Measurements from ENCODE around the gene ZNF503.
"Not testable (repeated sequence)": the region's sequence is repeated elsewhere in the genome, so short reads cannot be mapped to it uniquely, and the experiment has no call there.

ZNF503 gene

DNA sequence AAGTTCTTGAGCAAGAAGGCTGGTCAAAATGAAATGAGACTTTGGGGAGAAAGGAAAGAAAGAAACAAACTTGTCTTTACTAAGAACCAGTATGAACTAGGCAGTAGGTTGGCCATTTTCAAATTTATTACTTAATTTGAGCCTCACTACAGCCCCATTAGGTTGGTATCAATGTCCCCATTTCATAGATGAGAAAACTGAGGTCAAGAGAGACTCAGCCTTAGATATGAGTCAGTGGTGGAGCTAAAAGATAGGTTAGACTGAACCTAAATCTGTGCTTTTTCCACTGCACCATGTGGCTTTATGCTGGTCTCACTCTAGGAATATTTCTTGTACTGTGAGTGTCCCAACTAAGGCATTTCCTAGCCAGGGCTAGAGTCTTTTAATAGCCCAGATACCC is 8.8 kb downstream of the ZNF503 start:
- DNase-seq: no peak

DNA sequence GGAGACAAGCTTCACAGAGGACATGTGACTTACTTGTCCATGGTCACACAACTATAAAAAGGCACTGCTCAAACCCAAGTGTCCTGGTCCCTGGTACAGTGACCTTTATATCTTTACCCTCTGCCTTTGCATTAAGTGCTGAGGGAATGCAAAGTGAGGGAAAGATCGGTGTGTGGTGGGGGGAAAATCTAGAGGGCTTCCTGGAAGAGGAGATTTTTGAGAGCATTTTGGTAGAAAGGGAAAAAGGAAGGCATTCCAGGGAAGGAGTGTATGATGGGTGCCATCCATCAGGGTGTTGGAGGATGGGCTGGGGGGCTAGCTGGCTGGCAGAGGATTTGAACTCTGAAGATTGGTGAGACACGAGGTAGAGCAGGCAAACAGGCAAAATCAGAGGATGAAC is 9.3 kb downstream of the ZNF503 start:
- no peak for DNase-seq

DNA sequence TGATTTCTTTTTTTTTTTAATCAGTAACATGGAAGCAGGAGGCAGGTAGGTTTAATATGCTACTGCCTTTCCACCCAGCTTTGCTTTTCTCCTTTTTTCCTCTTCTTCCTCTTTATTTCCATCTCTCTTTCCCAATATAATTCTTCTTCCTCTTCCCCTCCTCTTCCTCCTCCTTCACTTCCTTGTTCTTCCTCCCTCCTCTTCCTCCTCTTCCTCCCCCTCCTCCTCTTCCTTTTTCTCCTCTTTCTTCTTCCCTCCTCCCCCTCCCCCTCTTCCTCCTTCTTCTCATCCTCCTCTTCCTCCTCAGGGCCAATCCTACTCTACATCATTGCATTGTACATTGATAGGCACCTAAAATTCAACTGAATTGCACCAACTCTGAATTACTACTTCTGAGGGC is 11.4 kb downstream of the ZNF503 start:
- no peak for DNase-seq

DNA sequence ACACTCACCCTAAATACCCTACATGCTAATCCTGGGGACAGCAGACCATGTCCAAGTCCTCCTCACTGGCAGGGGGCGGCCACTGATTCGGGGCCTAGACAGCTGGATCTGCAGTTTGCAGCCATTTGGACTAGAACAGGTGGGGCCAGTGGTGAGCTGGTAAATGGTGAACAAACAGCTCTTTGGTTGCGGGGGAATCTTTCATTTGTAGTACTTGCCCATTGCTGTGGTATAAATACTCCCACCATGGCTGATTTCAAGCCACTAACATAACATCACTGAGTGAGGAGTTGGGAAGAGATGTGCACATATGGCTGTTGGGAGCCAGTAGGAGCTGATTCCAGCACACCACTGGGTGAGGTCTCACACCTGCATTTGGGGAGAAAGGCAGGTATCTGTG is 13.5 kb downstream of the ZNF503 start:
- no peak for DNase-seq

DNA sequence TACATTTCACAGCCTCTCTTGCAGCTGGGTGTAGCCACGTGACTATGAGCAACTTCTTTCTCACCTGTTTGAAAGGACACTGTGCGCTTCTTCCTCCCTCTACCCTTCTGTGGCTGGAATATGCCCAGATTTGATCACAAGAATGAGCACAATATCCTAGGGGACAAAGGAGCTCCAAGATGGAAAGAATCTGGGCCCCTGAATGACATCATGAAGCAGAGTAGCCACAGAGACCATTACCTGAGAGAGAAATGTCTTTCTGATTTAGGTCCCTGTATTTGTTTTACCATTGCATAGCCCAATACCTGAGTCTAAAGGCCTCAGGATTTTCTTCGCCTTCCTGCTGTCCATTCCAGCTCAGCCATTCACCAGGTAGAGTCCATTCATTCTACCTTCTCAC is 15.4 kb downstream of the ZNF503 start:
- no peak for DNase-seq

DNA sequence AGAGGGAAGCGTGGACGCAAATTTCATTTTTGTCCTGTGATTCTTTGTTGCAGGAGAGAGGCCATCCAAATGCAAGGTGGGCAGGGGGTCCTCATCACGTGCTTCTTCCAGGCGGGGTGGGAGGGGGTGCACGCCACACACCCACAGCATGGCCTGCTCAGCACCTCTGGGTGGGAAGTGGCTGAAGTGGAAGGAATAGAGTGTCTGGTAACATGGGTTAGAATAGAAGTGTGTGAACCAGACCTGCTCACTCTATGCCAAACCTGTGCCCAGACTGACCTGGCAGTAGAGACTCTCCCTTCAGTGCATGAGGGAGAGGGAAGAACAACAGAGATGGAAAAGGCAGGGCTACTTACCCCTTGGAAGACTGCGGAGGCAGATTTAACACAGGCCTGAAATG is 21.7 kb downstream of the ZNF503 start:
- no peak for DNase-seq

DNA sequence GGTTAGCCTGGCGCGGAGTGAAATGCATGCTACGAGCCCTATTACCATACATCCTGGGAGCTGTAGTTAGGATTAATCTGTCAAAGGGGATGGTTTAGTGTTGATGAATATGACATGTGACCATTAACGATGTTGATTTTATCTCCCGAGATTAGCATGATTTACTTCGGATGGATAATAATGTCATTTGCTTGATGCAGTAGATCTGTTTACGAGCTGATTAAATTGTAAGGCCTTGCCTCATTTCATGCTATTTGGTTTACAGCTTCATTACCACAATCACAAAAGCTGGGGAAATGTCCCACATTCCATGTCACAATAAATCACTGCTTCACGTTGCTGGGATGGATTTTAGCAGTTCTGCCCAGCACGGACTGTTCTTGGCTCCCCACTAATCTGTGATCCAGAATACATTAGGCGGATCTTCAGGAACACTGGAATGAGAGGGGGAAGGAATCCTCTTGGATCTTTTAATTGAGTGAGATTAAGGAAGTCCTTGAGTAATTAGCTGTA is 22.3 kb downstream of the ZNF503 start:
- no peak for DNase-seq

DNA sequence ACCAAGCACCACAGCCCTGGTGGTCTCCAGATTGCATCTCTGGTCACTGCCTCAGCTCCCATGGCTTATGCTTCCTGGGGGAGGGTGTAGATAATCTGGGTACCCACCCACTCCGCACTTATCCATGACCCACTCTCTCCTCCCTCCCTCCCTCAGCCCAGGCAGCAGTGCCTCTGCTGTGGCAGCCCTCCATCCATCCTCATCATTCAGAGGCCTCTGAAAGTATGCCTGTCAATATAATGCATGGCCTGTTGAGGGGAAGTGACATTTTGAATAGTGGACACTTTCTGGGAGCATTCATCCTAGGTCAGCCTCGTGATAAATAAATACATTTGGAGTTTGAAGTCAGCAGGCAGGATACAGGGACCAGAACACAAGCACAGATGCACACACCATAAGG is 23.2 kb downstream of the ZNF503 start:
- no peak for DNase-seq

DNA sequence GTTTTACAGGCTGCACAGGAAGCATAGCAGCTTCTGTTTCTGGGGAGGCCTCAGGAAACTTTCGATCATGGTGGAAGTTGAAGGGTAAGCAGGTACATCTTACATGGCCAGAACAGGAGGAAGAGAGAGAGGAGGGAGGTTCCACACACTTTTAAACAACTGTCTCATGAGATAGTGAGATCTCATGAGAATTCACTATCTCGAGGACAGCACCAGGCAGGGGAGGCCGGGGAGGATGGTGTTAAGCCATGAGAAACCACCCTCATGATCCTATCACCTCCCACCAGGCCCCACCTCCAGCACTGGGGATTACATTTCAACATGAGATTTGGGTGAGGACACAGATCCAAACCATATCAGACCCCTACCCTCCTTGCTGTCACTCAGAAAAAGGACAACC is 23.7 kb downstream of the ZNF503 start:
- DNase-seq: no peak

DNA sequence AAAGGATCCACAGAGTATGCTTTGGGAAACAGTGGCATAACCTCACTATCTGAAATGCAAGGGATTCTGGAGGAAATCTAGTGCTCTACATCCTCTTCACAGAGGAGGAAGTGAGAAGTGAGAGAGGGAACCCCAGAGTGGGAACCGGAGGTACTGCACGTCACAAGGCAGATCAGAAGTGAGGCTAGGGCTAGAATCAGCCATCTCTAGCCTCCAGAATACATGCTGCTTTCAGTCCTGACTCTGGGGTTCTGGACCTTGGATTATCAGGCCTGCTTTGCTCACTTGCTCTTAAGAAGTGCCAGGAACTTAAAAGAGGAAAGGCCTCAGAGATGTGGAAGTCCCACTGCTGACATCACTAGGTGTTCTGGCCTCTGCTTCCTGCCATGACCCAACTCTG is 25.7 kb downstream of the ZNF503 start:
- DNase-seq: no peak

DNA sequence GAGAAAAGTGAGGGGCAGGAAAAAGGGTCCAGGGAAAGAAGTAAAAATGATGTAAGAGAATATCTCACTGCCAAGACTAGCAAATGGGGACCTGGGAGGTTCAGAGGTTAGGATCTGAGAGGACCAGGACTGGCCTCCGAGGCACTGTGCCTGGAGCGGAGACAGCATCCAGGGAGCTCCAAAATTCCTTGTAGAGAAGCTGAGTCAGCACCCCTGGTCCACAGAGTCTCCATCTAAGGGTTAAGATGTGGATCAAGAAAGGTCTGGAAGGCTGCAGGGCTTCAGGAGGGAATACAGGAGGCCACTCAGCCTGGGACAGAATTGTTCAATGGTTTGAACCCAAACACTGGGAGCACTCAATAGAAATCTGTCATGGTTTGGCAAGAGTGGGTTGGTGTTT is 30.6 kb downstream of the ZNF503 start:
- DNase-seq: no peak

DNA sequence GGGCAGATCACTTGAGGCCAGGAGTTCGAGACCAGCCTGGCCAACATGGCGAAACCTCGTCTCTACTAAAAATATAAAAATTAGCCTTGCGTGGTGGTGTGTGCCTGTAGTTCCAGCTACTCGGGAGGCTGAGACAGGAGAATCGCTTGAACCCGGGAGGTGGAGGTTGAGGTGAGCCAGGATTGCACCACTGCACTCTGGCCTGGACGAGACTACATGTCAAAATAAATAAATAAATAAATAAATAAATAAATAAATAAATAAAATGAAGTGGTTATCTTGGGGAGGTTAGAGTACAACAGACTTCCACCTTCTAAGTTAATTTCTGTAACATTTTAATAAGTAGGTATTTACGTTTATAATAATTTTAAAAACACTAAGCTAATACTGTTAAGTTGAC is 31.7 kb downstream of the ZNF503 start:
- not testable (repeated sequence) for DNase-seq

DNA sequence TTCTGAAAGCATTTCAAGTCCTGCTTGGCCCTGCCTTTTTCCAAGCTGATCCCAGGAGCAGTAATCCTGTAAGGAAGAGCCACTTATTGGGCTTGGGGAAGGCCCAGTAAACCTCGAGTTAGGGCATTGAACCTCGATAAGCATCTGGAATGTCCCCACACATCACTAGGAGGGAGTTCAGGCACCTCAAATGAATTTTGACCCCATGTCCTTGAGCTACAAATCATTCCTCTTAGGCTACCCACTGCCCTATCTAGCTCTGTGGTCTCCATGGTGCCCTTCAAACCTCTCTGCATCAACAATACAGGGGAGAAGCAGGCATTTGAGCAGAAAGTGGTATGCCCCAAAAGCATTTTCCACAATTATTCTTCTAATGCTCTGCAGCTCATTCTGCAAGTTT is 33.7 kb downstream of the ZNF503 start:
- DNase-seq: no peak

DNA sequence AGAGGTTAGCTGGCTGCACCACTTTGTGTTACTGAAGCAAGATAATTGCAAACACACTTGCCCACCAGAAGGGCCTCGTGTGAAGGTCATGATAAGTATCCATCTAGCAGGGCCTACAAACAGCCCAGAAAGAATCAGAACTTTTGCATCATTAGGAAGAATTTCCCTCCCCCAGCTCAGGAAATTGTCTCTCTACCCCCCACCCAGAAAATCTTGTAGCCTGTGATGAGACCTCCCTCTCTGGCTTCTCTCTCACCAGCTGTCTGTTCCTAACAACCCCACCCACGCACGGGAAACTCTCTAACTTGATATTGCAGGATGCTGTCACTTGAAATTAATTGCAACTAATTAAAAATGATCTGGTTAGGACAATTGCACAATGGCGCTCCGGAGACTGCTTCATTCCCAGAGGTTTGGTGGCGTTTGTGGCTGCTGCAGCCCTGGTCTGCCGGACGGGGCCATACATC is 34.5 kb downstream of the ZNF503 start:
- no peak for DNase-seq

DNA sequence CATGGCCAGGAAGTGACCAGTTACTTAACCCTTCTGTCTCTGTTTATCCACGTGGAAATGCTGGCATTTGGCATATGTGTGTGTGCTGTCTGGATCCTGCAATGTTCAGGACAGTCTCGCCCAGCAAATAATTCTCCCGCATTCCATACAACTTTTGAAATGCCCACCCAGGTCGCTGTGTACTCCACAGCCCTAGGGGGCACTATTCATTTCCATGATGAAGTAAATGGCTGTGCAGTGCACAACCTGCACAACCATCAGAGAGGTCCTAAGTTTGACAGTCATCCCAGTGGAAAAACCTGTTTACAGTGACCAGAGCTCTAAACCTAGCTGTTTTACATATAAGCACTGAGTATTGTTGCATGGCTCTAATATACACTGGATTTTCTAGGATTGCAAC is 38.1 kb downstream of the ZNF503 start:
- no peak for DNase-seq

DNA sequence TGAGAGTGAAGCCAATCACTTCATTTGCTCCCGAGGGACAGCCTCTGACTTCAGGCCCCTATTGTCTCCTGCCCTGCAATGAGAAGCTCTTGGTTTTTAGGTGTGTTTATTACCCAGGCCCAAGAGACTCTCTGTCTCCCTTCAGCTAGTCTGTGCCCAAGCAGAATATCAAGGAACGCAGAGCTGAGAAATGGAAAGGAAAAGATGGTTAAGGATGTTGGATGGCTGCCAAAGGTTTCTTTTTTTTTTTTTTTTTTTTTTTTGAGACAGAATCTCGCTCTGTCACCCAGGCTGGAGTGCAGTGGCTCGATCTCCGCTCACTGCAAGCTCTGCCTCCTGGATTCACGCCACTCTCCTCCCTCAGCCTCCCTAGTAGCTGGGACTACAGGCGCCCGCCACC is 41.7 kb downstream of the ZNF503 start:
- not testable (repeated sequence) for DNase-seq

DNA sequence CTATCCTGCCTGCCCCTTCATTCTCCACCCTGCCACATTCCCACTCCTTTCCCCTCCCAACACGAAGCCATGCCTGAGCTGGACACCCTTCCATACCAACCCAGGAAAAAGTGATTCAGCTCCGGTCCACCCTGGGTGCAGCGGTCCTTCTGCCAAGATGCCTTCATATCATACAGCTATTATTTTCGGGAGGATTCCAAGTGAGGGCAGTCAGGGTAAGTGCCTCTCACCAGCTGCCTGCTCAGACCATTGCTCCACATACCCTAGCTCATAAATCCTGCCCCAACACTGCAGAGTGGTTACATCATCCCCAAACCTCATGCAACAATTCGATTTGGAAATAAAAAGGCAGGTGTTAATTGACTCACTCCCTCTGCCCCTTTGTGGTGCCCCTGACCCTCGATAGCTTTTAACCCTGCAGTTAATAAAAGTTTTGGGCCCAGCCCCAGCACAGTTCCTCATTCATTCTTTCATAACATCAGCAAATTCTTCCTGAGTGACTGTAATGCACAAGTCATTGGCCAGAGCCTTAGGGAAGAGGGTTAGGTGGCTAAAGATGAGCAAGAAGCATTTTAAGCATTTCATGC is 42.6 kb downstream of the ZNF503 start:
- no peak for DNase-seq

DNA sequence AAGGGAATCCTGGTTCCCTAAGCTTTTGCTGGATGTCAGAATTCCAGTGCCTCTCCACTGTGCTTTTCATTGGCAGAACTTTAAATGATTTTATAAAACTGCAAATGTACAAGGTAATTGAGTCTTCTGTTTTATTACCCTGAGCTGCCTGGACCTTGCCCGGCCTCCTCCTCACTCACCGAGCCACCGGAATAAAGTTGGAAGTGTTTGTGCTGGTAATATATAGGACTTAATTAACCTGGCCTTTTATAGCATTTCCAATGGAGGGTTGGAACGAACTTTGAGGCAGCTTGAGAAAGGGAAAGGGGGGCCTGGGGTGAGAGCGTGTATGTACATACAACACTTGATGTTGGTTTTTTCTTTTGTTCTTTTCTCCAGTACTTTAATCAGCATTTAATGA is 43.4 kb downstream of the ZNF503 start:
- no peak for DNase-seq

DNA sequence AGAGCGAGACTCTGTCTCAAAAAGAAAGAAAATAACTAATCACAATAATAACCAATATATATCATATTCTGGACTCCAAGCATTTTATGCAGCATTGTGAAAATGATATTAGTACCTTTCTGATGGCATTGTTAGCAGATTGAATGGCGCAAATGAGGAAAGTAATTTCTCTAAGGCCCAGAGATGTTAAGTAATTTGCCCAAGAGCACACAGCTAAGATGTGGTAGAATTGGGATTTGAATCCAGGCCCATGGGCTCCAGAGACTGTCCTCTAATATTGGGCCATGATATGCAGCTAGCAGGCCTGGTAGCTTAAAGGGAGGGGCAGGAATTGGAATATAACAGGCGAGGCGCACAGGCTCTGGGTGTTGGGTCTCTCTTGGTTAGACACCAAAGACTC is 44.1 kb downstream of the ZNF503 start:
- DNase-seq: no peak

DNA sequence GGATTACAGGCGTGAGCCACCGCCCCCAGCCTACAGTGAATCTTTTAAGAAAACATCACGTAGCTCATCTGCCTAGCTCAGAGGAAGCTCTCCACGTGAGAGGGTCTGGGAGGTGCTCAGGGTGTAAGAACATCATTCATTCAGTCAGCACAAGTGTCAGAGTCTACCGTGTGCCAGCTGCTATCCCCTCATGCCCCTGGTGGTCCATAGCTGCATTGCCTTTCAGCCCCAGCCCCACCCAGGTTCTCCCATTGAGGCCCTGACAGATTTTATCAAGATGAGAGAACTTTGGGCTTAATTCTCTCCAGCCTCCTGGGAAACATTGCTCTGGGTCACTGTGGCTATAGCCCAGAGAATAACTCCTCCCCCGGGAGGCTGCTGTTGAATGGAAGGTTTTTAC is 45.1 kb downstream of the ZNF503 start:
- no peak for DNase-seq

DNA sequence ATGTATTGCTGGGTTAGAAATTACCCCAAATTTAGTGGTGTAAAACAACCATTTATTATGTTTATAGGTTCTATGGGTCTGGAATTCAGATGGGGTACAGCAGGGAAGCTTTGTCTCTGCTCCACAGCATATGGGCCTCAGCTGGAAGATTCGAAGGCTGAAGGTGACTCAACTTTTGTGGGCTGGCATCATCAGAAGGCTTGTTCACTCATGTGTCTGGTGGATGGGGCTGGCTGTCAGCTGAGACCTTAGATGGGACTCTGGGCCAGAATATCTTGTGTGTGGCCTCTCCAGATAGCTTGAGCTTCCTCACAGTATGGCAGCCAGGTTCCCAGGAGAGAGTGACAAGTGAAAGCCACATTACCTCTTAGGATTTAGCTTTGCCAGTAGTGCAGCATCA is 45.9 kb downstream of the ZNF503 start:
- no peak for DNase-seq

DNA sequence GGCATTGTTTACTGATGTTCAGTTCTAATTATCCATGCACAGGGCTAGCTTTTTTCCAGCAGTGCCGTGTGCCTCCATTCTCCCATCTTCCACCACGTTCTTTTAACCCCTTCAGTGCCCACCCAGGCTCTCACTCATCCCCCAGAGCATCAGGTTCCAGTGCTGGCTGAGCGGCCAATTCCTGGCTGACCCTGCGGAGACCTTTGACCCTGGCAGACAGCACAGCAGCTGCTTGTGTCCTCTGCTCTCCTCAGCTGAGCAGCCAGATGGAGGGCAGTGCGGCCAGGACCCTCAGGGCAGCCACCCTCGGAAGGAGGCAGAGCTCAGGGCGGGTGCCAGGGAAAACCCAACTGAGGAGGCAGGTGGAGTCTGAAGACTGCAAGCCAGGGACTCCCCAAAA is 48.4 kb downstream of the ZNF503 start:
- no peak for DNase-seq

DNA sequence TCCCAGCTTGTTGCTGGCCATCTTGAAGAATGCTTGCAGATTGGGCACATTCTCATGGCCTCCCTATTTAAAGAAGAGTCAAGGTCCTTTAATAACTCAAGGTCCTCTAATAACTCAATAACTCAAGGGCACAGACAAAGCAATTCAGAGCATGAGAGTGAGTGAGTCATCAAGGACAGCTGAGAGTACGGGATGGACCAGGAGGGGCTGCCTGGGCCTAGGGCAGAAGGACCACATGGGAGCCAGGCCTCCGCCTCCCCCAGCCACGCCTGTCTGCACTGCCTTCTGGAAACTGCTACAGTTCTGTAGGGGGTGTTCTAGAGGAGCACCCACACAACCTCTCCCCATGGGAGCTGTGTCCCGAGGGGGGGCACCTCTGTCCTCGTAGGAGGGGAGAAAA is 48.9 kb downstream of the ZNF503 start:
- no peak for DNase-seq

DNA sequence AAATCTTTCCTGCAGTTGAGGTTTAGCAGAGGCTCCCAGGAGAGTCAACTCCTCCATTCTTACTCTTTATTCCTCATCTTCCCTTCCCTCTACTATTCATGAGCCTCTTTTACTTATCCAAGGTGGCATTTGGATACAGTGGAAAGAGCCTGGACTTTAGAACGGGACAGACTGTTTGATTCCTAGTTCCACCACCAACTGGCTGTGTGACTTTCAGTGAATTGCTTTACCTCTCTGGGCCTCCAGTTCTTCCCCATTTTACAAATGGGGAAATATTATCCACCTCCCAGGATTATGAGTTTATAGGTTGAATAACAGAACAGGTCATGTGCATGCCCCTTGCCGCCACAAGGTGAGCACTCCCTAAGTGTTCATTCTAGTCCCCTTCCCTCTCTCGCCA is 49.9 kb downstream of the ZNF503 start:
- DNase-seq: no peak

DNA sequence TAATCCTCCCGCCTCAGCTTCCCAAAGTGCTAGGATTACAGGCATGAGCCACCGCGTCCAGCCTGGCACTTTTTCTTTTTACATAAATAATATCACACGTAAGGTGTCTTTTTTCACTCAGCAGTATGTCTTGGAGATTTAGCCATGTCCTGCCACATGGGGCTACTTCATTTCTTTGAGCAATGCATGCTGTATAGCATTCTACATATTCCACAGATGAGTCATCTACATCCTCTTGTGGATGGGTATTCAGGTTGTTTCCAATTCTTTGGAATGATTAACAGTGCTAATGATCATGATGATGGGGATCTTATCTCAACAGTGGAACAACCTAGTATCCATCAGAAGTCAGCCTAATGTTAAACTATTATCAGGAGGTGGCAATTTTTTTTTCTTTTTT is 50.8 kb downstream of the ZNF503 start:
- no peak for DNase-seq
